Astrocyte of the cerebellum (primary cell): ENCODE results near the gene NSMCE1.
"Not testable (repeated sequence)": the region's sequence is repeated elsewhere in the genome, so short reads cannot be mapped to it uniquely, and the experiment has no call there.

Experiments used
- DNase-seq: peaks from one replicate; pipeline ENCODE4 v3.0.0-alpha.2; 2011; ENCODE audit warnings: low read depth
- H3K4me3 ChIP-seq: 2 replicates; pipeline ENCODE4 v1.5.1; 2011; ENCODE audit warnings: mild to moderate bottlenecking, low read depth, low read length, moderate library complexity
- in situ Hi-C: cut with HindIII; loops from 2 replicates; pipeline ENCODE4 v1.10.0; 2017; ENCODE audit warnings: low sequenced_read_pairs
- TF ChIP-seq, protein P1 (sequence below): IDR thresholded peaks from 2 replicates; pipeline ENCODE4 v1.5.1; 2012; ENCODE audit warnings: low read length, low read depth, moderate library complexity, mild to moderate bottlenecking; ENCODE audit errors: missing control alignments

Gene NSMCE1

DNA sequence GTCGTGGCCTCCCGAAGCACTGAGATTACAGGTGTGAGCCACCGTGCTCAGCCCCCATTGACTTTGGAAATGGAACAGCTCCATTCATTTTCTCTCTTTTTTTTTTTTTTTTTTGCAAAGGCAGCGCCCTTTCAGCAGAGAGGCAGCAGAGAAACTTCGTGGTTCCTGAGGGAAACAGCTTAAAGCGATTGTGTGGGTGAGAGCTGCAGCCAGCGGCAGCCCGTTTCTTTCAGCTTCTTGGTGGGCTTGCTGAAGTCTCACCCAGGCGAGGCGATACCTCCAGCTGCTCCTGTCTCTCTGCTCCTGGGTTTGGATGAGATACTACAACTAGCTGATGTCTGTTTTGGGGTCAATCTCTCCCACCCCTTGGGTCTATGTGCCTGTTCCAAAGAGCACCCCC is 57.5 kb downstream of the NSMCE1 start:
- H3K4me3 ChIP-seq, result no peak overlapping the region
- DNase-seq, result no peak
- TF ChIP-seq, protein P1, sequence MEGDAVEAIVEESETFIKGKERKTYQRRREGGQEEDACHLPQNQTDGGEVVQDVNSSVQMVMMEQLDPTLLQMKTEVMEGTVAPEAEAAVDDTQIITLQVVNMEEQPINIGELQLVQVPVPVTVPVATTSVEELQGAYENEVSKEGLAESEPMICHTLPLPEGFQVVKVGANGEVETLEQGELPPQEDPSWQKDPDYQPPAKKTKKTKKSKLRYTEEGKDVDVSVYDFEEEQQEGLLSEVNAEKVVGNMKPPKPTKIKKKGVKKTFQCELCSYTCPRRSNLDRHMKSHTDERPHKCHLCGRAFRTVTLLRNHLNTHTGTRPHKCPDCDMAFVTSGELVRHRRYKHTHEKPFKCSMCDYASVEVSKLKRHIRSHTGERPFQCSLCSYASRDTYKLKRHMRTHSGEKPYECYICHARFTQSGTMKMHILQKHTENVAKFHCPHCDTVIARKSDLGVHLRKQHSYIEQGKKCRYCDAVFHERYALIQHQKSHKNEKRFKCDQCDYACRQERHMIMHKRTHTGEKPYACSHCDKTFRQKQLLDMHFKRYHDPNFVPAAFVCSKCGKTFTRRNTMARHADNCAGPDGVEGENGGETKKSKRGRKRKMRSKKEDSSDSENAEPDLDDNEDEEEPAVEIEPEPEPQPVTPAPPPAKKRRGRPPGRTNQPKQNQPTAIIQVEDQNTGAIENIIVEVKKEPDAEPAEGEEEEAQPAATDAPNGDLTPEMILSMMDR, result no peak
- in situ Hi-C loops, result no loop called here

DNA sequence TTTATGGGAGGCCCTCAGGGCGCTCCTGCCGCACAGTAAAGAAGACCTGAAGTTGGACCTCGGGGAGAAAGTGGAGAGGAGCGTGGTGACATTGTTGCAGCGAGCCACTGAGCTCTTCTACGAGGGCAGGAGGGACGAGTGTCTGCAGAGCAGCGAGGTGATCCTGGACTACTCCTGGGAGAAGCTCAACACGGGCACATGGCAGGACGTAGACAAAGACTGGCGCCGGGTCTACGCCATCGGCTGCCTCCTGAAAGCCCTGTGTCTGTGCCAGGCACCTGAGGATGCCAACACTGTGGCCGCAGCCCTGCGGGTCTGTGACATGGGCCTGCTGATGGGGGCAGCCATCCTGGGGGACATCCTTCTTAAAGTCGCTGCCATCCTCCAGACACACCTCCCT is 58.4 kb downstream of the NSMCE1 start:
- TF ChIP-seq, protein P1, result no peak
- in situ Hi-C loops, result no loop called here
- no peak overlapping the region for H3K4me3 ChIP-seq
- no peak for DNase-seq

DNA sequence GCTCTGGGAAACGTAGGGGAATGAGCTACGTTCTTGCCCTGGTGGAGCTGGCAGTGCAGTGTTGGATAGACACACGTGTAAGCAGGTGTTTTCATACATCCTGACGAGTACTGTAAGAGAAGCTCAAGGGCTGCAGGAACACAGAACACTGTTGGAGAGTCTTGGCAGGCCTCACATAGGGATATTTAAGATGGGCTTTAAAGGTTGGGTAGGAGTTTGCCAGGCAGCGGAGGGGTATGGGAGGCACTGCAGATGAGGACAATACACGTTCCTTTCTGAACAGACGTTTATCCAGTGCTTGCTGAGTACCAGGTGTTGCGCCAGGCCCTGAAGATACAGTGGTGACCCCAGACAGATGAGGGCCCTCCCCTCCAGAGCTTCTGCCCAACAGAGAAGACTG is 59.0 kb downstream of the NSMCE1 start:
- in situ Hi-C loops, result no loop called here
- H3K4me3 ChIP-seq, result no peak overlapping the region
- TF ChIP-seq, protein P1, result no peak
- DNase-seq, result no peak

DNA sequence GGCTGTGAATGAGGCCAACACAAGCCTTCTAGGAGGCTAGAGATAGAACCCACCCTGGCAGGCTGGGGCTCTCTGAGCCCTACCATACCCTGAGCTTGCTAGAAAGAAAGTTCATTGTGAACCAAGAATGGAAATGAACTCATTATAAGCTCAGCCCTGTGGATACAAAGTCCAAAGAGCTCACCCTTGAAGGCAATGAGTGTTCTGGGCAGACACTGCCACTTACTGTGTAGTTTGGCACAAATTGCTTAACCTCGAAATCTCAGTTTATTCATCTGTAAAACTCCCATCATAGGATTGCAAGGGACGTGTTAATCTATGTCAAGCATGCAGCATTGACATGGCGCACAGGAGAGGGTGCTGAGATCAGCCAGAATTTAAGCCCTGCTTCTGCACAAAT is 59.8 kb downstream of the NSMCE1 start:
- DNase-seq, result peak; percentile 3
- in situ Hi-C loops, result no loop called here
- TF ChIP-seq, protein P1, result no peak
- H3K4me3 ChIP-seq, result no peak overlapping the region

DNA sequence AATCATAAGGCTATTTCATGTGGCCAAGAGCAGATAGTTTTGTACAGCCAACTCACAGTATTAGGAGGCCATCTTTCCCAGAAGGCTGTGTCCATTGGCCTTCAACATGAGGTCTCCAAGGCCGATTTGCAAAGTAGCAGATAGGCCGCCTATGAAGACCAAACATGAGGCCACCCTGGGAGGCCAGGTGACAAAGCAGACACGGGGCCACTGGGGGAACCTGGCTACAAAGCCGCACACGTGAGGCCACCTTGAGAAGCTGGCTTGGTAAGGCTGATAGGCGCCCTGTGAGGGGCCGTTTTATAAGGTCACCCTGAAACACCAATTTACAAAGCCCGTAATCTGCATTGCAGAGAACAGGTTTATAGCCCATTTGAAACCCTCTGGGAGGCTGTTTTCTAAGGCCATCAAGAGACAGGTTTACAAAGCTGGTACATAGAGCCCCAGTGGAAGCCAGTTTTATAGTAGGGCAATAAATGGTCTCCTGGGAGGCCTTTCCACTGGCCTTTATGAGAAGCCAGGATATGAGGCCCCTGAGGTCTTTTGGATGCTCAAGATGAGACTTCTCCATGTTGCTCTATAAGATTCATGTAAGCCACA is 60.4 kb downstream of the NSMCE1 start:
- DNase-seq, result no peak
- in situ Hi-C loops, result no loop called here
- no peak overlapping the region for H3K4me3 ChIP-seq
- TF ChIP-seq, protein P1, result no peak

DNA sequence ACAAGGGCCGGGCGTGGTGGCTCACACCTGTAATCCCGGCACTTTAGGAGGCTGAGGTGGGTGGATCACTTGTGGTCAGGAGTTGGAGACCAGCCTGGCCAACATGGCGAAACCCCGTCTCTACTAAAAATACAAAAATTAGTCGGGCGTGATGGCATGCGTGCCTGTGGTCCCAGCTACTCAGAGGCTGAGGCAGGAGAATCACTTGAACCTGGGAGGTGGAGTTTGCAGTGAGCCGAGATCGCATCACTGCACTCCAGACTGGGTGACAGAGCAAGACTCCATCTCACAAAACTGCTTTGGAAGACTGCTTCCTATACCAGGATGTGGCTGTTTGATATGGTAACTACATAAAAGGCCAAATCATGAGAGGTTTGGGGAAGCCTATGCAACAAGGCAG is 61.5 kb downstream of the NSMCE1 start:
- DNase-seq, H3K4me3 ChIP-seq, in situ Hi-C loops: not testable (repeated sequence)

DNA sequence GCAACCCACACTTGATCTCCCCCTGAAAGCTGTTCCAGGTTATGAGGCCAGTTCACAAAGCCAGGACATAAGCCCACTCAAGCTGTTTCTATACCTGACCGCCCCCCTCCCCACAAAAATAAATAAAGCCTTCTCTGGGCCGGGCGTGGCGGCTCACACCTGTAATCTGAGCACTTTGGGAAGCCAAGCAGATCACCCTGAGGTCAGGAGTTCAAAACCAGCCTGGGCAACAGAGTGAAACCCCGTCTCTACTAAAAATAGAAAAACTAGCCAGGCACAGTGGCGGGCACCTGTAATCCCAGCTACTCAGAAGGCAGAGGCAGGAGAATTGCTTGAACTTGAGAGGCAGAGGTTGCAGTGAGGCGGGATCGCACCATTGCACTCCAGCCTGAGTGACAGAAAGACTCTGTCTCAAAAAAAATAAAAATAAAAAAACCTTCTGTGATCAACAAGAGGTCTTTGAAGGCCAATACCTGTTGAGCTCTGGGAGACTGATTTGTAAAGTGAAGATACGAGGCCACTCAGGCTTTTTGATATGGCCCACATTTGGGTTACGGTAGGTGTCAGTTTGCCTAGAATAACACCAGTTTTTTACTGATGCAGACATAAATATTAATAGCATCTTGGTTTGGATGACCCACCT is 63.0 kb downstream of the NSMCE1 start:
- in situ Hi-C loops, result no loop called here
- no peak overlapping the region for H3K4me3 ChIP-seq
- TF ChIP-seq, protein P1, result no peak
- no peak for DNase-seq
